HG03103 (cell line): ENCODE results near the gene RPP38.

Experiments used
- ATAC-seq: cut with Tn5 transposase; IDR thresholded peaks from one replicate; pipeline ENCODE4 v1.9.1; 2021; ENCODE audit warnings: low read depth; ENCODE audit not compliant: unreplicated experiment

The RPP38 gene, protein sequence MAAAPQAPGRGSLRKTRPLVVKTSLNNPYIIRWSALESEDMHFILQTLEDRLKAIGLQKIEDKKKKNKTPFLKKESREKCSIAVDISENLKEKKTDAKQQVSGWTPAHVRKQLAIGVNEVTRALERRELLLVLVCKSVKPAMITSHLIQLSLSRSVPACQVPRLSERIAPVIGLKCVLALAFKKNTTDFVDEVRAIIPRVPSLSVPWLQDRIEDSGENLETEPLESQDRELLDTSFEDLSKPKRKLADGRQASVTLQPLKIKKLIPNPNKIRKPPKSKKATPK

DNA sequence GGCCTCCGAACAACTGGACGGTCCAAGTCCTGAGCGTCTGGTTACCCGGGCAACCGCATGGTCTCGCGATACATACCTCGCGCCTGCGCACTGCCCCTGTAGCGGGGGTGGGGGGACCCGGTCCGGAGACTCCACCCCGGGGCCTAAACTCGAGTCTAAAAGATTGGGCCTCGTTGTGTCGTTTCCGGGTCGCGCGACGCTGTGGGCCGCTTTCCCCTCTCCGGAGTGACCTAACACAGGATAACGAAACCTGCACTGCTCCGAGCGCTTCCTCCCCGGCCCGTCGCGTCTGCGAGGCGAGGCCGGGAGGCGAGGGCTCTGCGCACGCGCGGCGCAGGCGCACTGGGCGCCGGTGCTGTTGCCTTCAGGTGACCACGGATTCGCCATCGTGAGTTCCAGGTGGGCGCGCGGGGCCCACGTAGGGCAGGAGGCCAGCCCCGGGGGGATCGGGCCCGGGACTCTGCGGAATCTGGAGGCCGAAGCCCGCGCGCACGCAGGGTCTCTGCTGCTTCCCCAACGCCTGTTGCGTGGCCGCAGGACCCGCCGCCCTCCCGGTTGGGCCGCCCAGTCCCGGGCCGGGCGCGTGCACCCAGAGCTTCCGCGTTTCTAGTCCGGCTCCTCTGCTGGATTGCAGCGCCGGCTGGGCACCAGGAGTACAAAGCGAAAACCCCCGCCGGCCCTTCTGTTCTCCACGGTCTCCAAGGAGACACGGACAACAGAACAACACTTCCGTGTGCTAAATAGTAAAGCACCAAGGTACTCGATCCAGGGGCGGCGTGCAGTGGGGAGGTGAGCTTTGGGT, at the start of gene RPP38:
Gene RPP38 (plus strand): TSS at position 345 of the 802 bp plus-strand sequence. CDS start 5,960 bp downstream, outside the sequence.
- peak; percentile 81 for ATAC-seq

DNA sequence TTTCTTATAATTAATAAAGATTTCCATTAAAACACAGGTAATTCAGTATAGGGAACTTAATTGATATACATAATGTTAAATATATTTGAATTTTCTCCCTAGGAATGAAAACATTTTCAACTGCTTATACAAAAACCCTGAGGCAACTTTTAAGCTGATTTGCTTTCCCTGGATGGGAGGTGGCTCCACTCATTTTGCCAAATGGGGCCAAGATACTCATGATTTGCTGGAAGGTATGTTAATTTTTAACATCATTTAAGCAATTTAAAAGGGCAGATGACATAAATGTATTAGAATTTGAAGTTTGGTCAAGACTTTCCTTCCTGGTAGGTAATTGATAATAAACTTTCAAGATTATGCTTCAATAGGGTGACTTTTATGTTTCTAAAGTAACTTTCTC, 47.6 kb upstream of the RPP38 start:
- ATAC-seq: no peak

DNA sequence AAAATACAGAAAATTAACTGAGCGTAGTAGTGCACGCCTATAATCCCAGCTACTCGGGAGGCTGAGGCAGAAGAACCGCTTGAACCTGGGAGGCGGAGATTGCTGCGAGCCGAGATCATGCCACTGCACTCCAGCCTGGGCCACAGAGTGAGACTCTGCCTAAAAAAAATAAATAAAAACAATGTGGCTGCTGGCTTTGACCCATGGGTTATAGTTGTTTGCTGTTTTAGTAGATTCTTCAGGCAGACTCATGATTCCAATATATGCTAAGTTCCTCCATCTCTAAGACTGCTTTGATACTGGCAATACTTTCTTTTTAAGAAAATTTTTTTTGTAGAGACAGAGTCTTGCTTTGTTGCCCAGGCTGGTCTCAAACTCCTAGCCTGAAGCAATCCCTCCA, 45.0 kb upstream of the RPP38 start:
- ATAC-seq: no peak

DNA sequence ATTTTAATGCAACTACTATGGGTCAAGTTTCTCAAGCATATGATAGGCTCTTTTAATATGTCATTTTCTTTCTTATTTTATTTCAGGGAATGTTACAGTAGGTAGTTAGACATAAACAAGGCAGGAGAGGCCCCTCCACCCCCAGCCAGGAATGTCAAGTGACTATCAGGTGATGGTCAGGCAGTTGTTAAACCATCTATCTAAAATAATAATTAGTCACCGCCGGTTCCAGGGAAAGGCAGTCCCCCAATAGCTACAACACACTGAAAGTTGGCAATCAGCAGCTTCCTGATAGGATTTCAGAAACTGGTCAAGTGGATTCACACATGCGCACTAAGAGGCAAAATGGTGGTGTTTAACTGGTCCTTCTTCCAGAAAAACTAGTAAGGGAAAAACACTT, 44.1 kb upstream of the RPP38 start:
- ATAC-seq: no peak

DNA sequence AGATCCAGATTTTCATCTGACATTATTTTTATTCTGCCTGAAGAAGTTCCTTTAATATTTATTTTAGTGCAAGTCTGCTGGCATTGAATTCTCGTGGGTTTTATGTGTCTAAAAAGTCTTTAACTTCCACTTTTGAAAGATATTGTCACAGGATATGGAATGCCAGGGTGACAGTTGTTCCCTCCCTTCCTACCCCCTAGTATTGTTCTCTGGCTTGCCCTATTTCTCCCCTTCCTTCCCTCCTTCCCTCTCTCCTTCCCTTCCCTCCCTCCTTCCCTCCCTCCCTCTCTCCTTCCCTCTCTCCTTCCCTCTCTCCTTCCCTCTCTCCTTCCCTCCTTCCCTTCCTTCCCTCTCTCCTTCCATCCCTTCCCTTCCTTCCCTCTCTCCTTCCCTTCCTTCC, 38.5 kb upstream of the RPP38 start:
- ATAC-seq: no peak

DNA sequence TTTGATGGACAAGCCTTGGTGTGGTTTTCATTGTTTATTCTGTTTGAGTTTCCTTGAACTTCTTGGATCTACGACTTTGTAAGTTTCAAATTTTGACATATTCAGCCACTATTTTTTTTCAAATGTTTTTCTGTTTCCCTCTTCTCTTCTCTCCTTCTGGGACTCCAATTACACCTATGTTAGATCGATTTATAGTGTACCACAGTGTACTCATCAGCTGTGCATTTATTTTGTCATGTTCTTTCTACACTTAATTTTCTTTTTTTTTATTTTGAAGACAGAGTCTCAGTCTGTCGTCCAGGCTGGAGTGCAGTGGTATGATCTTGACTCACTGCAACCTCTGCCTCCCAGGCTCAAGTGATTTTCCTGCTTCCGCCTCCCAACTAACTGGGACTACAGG, 37.2 kb upstream of the RPP38 start:
- no peak for ATAC-seq

- ATAC-seq: no peak
Measured at GRCh38 chr10:15060638-15061037, 36.5 kb upstream of the RPP38 start.

DNA sequence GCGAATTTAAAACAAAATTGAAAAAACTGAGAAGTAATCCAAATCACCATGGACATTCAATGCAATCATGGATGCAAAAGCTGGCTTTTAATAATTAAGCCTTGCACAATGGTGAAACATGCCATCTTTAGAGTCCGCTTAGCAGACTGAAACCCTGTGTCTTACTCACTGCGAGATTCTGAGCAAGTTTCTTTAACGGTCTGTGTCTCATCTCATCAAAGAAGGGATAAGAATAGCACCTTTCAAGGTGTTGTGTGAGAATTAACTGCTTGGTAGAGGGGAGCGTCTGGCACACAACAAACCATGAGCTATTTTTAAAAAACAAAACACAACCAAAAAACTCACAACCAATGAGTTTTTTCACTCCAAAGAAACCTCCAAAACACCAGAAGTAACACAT, 30.0 kb upstream of the RPP38 start:
- no peak for ATAC-seq

DNA sequence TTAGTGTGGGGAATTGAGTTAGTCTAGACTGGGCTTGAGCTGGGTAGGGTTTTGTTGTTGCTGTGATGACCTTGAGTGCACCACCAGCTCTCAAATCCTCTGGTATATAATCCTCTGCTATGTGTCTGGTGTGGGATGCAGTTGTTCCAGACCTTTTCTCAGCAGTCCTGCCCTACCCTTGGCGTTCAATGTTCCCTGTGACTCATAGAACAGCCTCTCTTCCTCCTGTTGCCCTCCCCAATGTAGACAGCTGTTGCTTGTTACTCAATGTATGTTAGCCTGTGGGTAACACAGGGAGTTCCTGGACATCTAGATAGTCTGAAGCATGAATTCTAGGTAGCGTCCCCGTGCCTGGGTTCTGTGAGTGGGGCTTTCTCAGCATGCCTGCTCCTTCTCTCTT, 28.4 kb upstream of the RPP38 start:
- ATAC-seq: no peak

GRCh38 chr10:15069230-15069629, 27.9 kb upstream of the RPP38 start:
- no peak for ATAC-seq

DNA sequence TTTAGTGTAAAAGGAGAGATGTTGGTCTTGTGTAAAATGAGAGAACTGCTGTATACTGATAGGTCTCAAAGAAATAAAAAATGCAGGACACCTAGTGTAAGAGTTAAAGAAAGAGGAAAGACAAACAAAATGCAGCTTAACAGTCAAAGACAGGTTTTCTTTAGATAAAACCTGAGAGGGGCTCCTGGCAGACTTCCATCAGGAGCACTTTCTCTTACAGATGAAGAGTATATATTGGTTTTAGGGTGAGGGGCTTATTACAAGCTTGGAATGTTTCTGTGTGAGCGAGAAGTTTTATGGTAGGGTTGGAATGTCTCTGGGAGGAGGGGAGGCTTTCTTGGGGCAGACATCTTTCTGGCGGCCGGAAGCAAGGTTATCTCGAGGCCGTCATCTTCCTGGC, 24.8 kb upstream of the RPP38 start:
- no peak for ATAC-seq

GRCh38 chr10:15075421-15075820, 21.7 kb upstream of the RPP38 start:
- no peak for ATAC-seq

GRCh38 chr10:15083674-15084501, 13.3 kb upstream of the RPP38 start:
- ATAC-seq: no peak

GRCh38 chr10:15084502-15084922, 12.6 kb upstream of the RPP38 start:
- no peak for ATAC-seq

DNA sequence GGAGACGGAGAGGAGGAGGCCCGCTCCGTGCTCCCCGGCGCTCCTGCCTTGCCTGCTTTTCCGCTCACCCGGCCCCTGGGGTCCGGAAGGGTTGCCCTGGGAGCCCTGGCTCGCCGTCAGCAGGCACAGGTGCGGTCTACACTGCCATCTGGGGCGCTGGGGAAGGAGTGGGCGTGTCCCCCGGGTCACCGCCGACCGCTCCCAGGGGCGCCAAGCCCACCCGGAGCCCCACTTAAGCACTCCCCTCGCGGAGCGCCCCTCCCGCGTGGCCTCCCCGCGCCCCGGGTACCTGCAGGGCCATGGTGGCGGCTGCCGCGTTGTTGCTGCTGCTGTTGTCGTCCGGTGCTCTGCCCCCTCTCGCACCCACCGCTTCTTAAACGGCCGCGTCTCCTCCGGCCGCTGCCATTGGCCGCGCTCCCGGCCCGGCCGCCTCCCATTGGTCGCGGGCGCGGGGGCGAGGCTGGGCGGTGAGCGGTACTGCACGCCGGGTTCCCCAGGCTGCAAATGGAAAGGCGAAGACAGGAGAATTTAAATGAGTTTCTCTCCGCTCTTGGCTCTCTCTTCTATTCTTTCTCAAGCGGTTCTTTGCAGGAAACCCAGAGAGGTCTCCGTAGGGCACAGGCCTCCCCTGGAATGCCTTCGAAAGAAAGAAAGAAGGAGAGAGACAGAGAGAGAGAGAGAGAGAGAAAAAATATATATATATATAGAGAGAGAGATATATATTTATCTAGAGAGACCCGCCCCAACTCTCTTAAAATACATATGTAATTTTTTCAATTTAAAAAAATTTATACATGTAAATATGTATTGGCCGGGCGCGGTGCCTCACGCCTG, 8.5 kb upstream of the RPP38 start, which contains the start of gene ACBD7:
Gene ACBD7 (minus strand): TSS at position 349 of the 834 bp plus-strand sequence. CDS start 48 bp downstream, at position 301.
- ATAC-seq: peak; percentile 99

- ATAC-seq: no peak
Measured at GRCh38 chr10:15091418-15091817, 5.7 kb upstream of the RPP38 start.

- ATAC-seq: no peak
Measured at GRCh38 chr10:15092855-15093408, 4.2 kb upstream of the RPP38 start.

GRCh38 chr10:15096661-15097010, 519 bp upstream of the RPP38 start:
- peak; percentile 3 for ATAC-seq

DNA sequence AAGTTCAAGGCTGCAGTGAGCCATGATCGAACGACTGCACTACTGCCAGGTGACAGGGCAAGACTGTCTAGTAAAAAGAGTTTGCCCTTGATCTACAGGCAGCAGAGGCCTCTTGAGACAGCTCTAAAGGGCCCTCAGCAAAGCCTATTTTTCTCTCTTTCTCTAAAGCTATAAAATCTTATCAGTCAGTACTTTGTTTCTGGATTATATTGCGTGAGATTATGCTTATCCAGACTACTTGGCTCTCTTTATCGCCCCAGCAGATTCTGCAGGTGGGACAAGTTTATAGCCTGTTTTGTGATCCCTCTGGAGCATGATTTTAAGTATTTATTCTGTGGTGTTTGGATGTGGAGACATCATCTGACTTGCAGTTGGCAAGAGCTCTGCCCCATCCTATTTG, 2.7 kb downstream of the RPP38 start:
- no peak for ATAC-seq

DNA sequence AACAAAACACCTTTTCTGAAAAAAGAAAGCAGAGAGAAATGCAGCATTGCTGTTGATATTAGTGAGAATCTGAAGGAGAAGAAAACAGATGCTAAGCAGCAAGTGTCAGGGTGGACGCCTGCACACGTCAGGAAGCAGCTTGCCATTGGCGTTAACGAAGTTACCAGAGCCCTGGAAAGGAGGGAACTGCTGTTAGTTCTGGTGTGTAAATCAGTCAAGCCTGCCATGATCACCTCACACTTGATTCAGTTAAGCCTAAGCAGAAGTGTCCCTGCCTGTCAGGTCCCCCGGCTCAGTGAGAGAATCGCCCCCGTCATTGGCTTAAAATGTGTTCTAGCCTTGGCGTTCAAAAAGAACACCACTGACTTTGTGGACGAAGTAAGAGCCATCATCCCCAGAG, 6.4 kb downstream of the RPP38 start:
- no peak for ATAC-seq
